DMS79 treated with DMSO at 0.1 percent for 48 hours (cell line): ENCODE results near the gene FABP6.
"Not testable (repeated sequence)": the region's sequence is repeated elsewhere in the genome, so short reads cannot be mapped to it uniquely, and the experiment has no call there.

Experiments used
- DNase-seq: peaks from one replicate; lab custom pipeline; 2025; lab: John Stamatoyannopoulos, UW

Gene FABP6

GRCh38 chr5:160221082-160221481 is 8.2 kb upstream of the FABP6 start:
- DNase-seq, result no peak

- no peak for DNase-seq
Observed at GRCh38 chr5:160227012-160227411, 2.3 kb upstream of the FABP6 start.

GRCh38 chr5:160230686-160231527 is 1.6 kb downstream of the FABP6 start:
- no peak for DNase-seq

- DNase-seq, result no peak
Observed at GRCh38 chr5:160231783-160232342, 2.6 kb downstream of the FABP6 start.

- no peak for DNase-seq
Observed at GRCh38 chr5:160233215-160233614, 3.9 kb downstream of the FABP6 start.

- no peak for DNase-seq
Observed at GRCh38 chr5:160235731-160236130, 6.4 kb downstream of the FABP6 start.

- DNase-seq, result no peak
Observed at GRCh38 chr5:160237571-160238093, 8.3 kb downstream of the FABP6 start.

GRCh38 chr5:160240350-160240749 is 11.0 kb downstream of the FABP6 start:
- no peak for DNase-seq

GRCh38 chr5:160242145-160242544 is 12.8 kb downstream of the FABP6 start:
- DNase-seq, result no peak

GRCh38 chr5:160245506-160246086 is 16.3 kb downstream of the FABP6 start:
- DNase-seq, result no peak

- DNase-seq, result not testable (repeated sequence)
Observed at GRCh38 chr5:160249570-160249969, 20.3 kb downstream of the FABP6 start.

- DNase-seq, result no peak
Observed at GRCh38 chr5:160250226-160250625, 20.9 kb downstream of the FABP6 start.

- no peak for DNase-seq
Observed at GRCh38 chr5:160250826-160251225, 21.5 kb downstream of the FABP6 start.

- DNase-seq, result no peak
Observed at GRCh38 chr5:160251406-160252155, 22.3 kb downstream of the FABP6 start.

- no peak for DNase-seq
Observed at GRCh38 chr5:160252916-160253315, 23.6 kb downstream of the FABP6 start.

- no peak for DNase-seq
Observed at GRCh38 chr5:160253441-160253840, 24.1 kb downstream of the FABP6 start.

GRCh38 chr5:160254706-160255105 is 25.4 kb downstream of the FABP6 start:
- no peak for DNase-seq

- DNase-seq, result no peak
Observed at GRCh38 chr5:160259341-160259740, 30.0 kb downstream of the FABP6 start.

GRCh38 chr5:160260006-160260775 is 30.9 kb downstream of the FABP6 start:
- no peak for DNase-seq

GRCh38 chr5:160260881-160261815 is 31.8 kb downstream of the FABP6 start:
- DNase-seq, result no peak
